ENCODE data around the gene GFY.

GFY gene

GRCh38 chr19:49430678-49431329, 5.6 kb downstream of the GFY start:
- peak; percentile 10 for DNase-seq

GRCh38 chr19:49431330-49431749, 6.2 kb downstream of the GFY start:
- DNase-seq: no peak

GRCh38 chr19:49432141-49433073, 7.2 kb downstream of the GFY start:
- DNase-seq: no peak

GRCh38 chr19:49433240-49433901, 8.2 kb downstream of the GFY start:
- DNase-seq: no peak

GRCh38 chr19:49434907-49435583, 9.9 kb downstream of the GFY start:
- no peak for DNase-seq

- DNase-seq: no peak
These were observed 10.5 kb downstream of the GFY start for GRCh38 chr19:49435670-49436069.

GRCh38 chr19:49436381-49437017, 11.3 kb downstream of the GFY start:
- peak; percentile 46 for DNase-seq

- no peak for DNase-seq
These were observed 12.0 kb downstream of the GFY start for GRCh38 chr19:49437231-49437630.

- no peak for DNase-seq
These were observed 13.1 kb downstream of the GFY start for GRCh38 chr19:49438261-49438660.

GRCh38 chr19:49439836-49440235, 14.6 kb downstream of the GFY start:
- no peak for DNase-seq

- DNase-seq: no peak
These were observed 15.4 kb downstream of the GFY start for GRCh38 chr19:49440439-49441209.

GRCh38 chr19:49441210-49441959, 16.2 kb downstream of the GFY start, which contains the start of gene SLC17A7:
Gene SLC17A7 (minus strand): TSS chr19:49441527. CDS start chr19:49441379, 148 bp downstream.
- no peak for DNase-seq

GRCh38 chr19:49441960-49442350, 16.8 kb downstream of the GFY start:
- DNase-seq: no peak

GRCh38 chr19:49442354-49442753, 17.2 kb downstream of the GFY start:
- no peak for DNase-seq

GRCh38 chr19:49442771-49443365, 17.7 kb downstream of the GFY start:
- peak; percentile 87 for DNase-seq

GRCh38 chr19:49443366-49444099, 18.3 kb downstream of the GFY start:
- DNase-seq: peak; percentile 97

GRCh38 chr19:49444100-49444700, 19.0 kb downstream of the GFY start:
- peak; percentile 30 for DNase-seq

- no peak for DNase-seq
These were observed 20.8 kb downstream of the GFY start for GRCh38 chr19:49445997-49446396.
